MM.1S (cell line): Measurements from ENCODE around the gene PDS5B.

Source experiments
- DNase-seq: peaks from one replicate; pipeline ENCODE4 v3.0.0-alpha.2; 2015
- H2AFZ ChIP-seq: fragments of 300-600 bp; sonication (generic); 2 replicates; pipeline ENCODE4 v1.6.0; 2016; ENCODE audit warnings: antibody characterized with exemption, low read length
- H3F3A ChIP-seq: fragments of 300-600 bp; sonication (generic); 2 replicates; pipeline ENCODE4 v1.6.1; 2016; ENCODE audit warnings: mild to moderate bottlenecking, antibody characterized with exemption, low read length, moderate library complexity, mixed read lengths; ENCODE audit not compliant: insufficient read depth
- H3K27ac ChIP-seq: fragments of 300-600 bp; sonication (generic); 2 replicates; pipeline ENCODE4 v1.5.1; 2016; ENCODE audit warnings: mild to moderate bottlenecking, low read length
- H3K27me3 ChIP-seq: fragments of 300-600 bp; sonication (generic); replicated peaks from 2 replicates; pipeline ENCODE4 v1.6.0; 2016; ENCODE audit warnings: low read length; ENCODE audit not compliant: insufficient read depth
- H3K36me3 ChIP-seq: fragments of 300-600 bp; sonication (generic); replicated peaks from 2 replicates; pipeline ENCODE4 v1.6.1; 2016; ENCODE audit warnings: mild to moderate bottlenecking, low read length, mixed read lengths; ENCODE audit not compliant: insufficient read depth
- H3K4me1 ChIP-seq: fragments of 300-600 bp; sonication (generic); 2 replicates; pipeline ENCODE4 v1.6.1; 2016; ENCODE audit warnings: low read length, mixed read lengths
- H3K4me2 ChIP-seq: fragments of 300-600 bp; sonication (generic); 2 replicates; pipeline ENCODE4 v1.6.0; 2016; ENCODE audit warnings: low read depth, low read length
- H3K4me3 ChIP-seq: fragments of 300-600 bp; sonication (generic); 2 replicates; pipeline ENCODE4 v1.5.1; 2016; ENCODE audit warnings: low read length, mixed read lengths
- H3K79me2 ChIP-seq: fragments of 300-600 bp; sonication (generic); 2 replicates; pipeline ENCODE4 v1.6.1; 2016; ENCODE audit warnings: mixed run types, low read length, mixed read lengths
- H3K9ac ChIP-seq: fragments of 300-600 bp; sonication (generic); 2 replicates; pipeline ENCODE4 v1.6.1; 2016; ENCODE audit warnings: low read length, mixed read lengths
- H3K9me2 ChIP-seq: fragments of 300-600 bp; sonication (generic); replicated peaks from 2 replicates; pipeline ENCODE4 v1.6.1; 2016; ENCODE audit warnings: mild to moderate bottlenecking, low read length, mixed read lengths; ENCODE audit not compliant: insufficient read depth
- H3K9me3 ChIP-seq: fragments of 300-600 bp; sonication (generic); replicated peaks from 2 replicates; pipeline ENCODE4 v1.6.1; 2016; ENCODE audit warnings: mild to moderate bottlenecking, low read length, mixed read lengths; ENCODE audit not compliant: insufficient read depth
- H4K20me1 ChIP-seq: fragments of 300-600 bp; sonication (generic); 2 replicates; pipeline ENCODE4 v1.6.1; 2016; ENCODE audit warnings: mild to moderate bottlenecking, low read length, moderate library complexity, mixed read lengths; ENCODE audit not compliant: insufficient read depth
- CTCF ChIP-seq: fragments of 300-600 bp; sonication (generic); IDR thresholded peaks from 2 replicates; pipeline ENCODE4 v1.5.1; 2016; ENCODE audit warnings: antibody characterized with exemption, low read length, mixed read lengths
- EZH2 ChIP-seq: fragments of 300-600 bp; sonication (generic); optimal IDR thresholded peaks from 2 replicates; pipeline ENCODE3; 2017; ENCODE audit warnings: low read depth, mild to moderate bottlenecking, antibody characterized with exemption, low read length, mixed read lengths
- EZH2phosphoT487 ChIP-seq: fragments of 300-600 bp; sonication (generic); IDR thresholded peaks from 2 replicates; pipeline ENCODE4 v1.6.1; 2018; ENCODE audit warnings: antibody characterized with exemption, low read length

The PDS5B gene

GRCh38 chr13:32731576-32731975 lies 145.3 kb downstream of the PDS5B start:
- no peaks in the 10 kb centered on the region for H4K20me1 ChIP-seq
- H3K9me3 ChIP-seq = no peaks in the 10 kb centered on the region
- H3K79me2 ChIP-seq = peaks cover 6% of the 10 kb centered on the region; the same call in 1 of the 2 replicates
- H3K9me2 ChIP-seq = no peaks in the 10 kb centered on the region
- no peak overlapping the region for H3K4me3 ChIP-seq
- H3F3A ChIP-seq = 0 out of 2 replicates have a peak, but pooled peaks cover 2% of the 10 kb centered on the region
- H3K9ac ChIP-seq = no peak overlapping the region
- no peak overlapping the region for H3K27ac ChIP-seq
- no peaks in the 10 kb centered on the region for H3K4me1 ChIP-seq
- H3K36me3 ChIP-seq = no peaks in the 10 kb centered on the region
- no peaks in the 10 kb centered on the region for H3K27me3 ChIP-seq
- no peak overlapping the region for H2AFZ ChIP-seq
- TF ChIP-seq EZH2phosphoT487 = no peak
- no peak for TF ChIP-seq CTCF
- no peak for TF ChIP-seq EZH2
- no peak overlapping the region for H3K4me2 ChIP-seq
- no peak for DNase-seq

DNA sequence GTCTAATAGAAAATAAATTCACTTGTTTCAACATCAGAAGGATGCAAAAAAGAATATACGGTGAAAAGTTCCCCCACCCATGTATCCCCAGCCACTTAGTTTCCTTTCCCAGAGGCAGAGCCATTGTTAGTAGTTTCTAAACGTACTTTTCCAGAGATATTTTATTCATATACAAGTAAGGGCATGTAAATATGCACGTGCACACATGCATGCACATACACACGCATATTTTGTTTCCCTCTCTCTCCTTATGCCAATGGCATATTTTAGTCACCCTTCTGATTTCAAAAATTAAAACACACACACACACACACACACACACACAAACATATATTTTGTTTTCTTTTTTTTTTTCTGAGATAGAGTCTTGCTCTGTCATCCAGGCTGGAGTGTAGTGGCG lies 147.4 kb downstream of the PDS5B start:
- H3K79me2 ChIP-seq = peaks cover under 1% of the 10 kb centered on the region; the same call in 1 of the 2 replicates
- H4K20me1 ChIP-seq = no peaks in the 10 kb centered on the region
- H3K4me2 ChIP-seq = no peak overlapping the region
- H3K27ac ChIP-seq = no peak overlapping the region
- no peak overlapping the region for H2AFZ ChIP-seq
- H3F3A ChIP-seq = 0 out of 2 replicates have a peak, but pooled peaks cover 4% of the 10 kb centered on the region
- H3K9me2 ChIP-seq = no peaks in the 10 kb centered on the region
- H3K27me3 ChIP-seq = no peaks in the 10 kb centered on the region
- no peak for DNase-seq
- TF ChIP-seq EZH2phosphoT487 (no peak), CTCF (no peak), EZH2 (no peak)
- H3K36me3 ChIP-seq = no peaks in the 10 kb centered on the region
- no peaks in the 10 kb centered on the region for H3K9me3 ChIP-seq
- no peak overlapping the region for H3K4me3 ChIP-seq
- no peaks in the 10 kb centered on the region for H3K4me1 ChIP-seq
- no peak overlapping the region for H3K9ac ChIP-seq

GRCh38 chr13:32734511-32734910 lies 148.3 kb downstream of the PDS5B start:
- Histone ChIP-seq H3K4me2 (no peak overlapping the region), H3F3A (0 out of 2 replicates have a peak, but pooled peaks cover 4% of the 10 kb centered on the region), H3K27ac (no peak overlapping the region), H4K20me1 (no peaks in the 10 kb centered on the region), H3K27me3 (no peaks in the 10 kb centered on the region), H3K9me3 (no peaks in the 10 kb centered on the region), H3K4me1 (no peaks in the 10 kb centered on the region), H2AFZ (no peak overlapping the region), H3K9ac (no peak overlapping the region), H3K4me3 (no peak overlapping the region), H3K36me3 (no peaks in the 10 kb centered on the region), H3K9me2 (no peaks in the 10 kb centered on the region), H3K79me2 (no peaks in the 10 kb centered on the region)
- no peak for DNase-seq
- TF ChIP-seq EZH2 = no peak
- TF ChIP-seq CTCF = no peak
- TF ChIP-seq EZH2phosphoT487 = no peak
